Dermis blood vessel endothelial cell (primary cell): ENCODE data around the gene SNIP1. TPM values are rescaled to one million over a fixed set of nuclear protein-coding genes. Genes with fewer than 3 reads are reported as not detected.
"Not testable (repeated sequence)": the region's sequence is repeated elsewhere in the genome, so short reads cannot be mapped to it uniquely, and the experiment has no call there.

Source experiments
- DNase-seq: peaks from one replicate; pipeline ENCODE4 v3.0.0; 2010
- total RNA-seq: library from RNA; depleted of rRNA; stranded (reverse); fragments of >200 nt; gene quantifications from 2 replicates; pipeline ENCODE4 v1.2.3, GENCODE V29; 2014

The SNIP1 gene
- total RNA-seq, result 12.9 and 25.7 TPM in 2 replicates

- DNase-seq, result peak; percentile 92
Observed at GRCh38 chr1:37553927-37554808, at the start of gene SNIP1. TSS of gene SNIP1 (minus strand) at chr1:37554293. CDS start at chr1:37554229, 64 bp downstream.

- DNase-seq, result peak; percentile 45
Observed at GRCh38 chr1:37602750-37603694, 48.9 kb upstream of the SNIP1 start.

- no peak for DNase-seq
Observed at GRCh38 chr1:37601441-37601840, 47.3 kb upstream of the SNIP1 start.

- DNase-seq, result no peak
Observed at GRCh38 chr1:37599940-37600339, 45.8 kb upstream of the SNIP1 start.

- DNase-seq, result no peak
Observed at GRCh38 chr1:37596182-37596667, 42.1 kb upstream of the SNIP1 start.

GRCh38 chr1:37595440-37596181, 41.5 kb upstream of the SNIP1 start, which contains the start of gene GNL2:
TSS of gene GNL2 (minus strand) at chr1:37595937. CDS start at chr1:37595822, 115 bp downstream.
- DNase-seq, result peak; percentile 98

GRCh38 chr1:37593726-37594125, 39.6 kb upstream of the SNIP1 start:
- DNase-seq, result no peak

- no peak for DNase-seq
Observed at GRCh38 chr1:37588939-37589338, 34.8 kb upstream of the SNIP1 start.

- DNase-seq, result not testable (repeated sequence)
Observed at GRCh38 chr1:37584544-37584943, 30.5 kb upstream of the SNIP1 start.

GRCh38 chr1:37575692-37576091, 21.6 kb upstream of the SNIP1 start:
- peak; percentile 60 for DNase-seq

- DNase-seq, result peak; percentile 68
Observed at GRCh38 chr1:37574834-37575480, 20.9 kb upstream of the SNIP1 start.

GRCh38 chr1:37570528-37571334, 16.6 kb upstream of the SNIP1 start:
- DNase-seq, result no peak

GRCh38 chr1:37567023-37567422, 12.9 kb upstream of the SNIP1 start:
- no peak for DNase-seq

GRCh38 chr1:37564892-37565291, 10.8 kb upstream of the SNIP1 start:
- DNase-seq, result no peak

GRCh38 chr1:37562984-37563383, 8.9 kb upstream of the SNIP1 start:
- DNase-seq, result no peak

GRCh38 chr1:37561133-37562132, 7.3 kb upstream of the SNIP1 start:
- DNase-seq, result peak; percentile 54

- no peak for DNase-seq
Observed at GRCh38 chr1:37560401-37561132, 6.5 kb upstream of the SNIP1 start.

- DNase-seq, result not testable (repeated sequence)
Observed at GRCh38 chr1:37559957-37560379, 5.9 kb upstream of the SNIP1 start.

- DNase-seq, result no peak
Observed at GRCh38 chr1:37559080-37559479, 5.0 kb upstream of the SNIP1 start.
